Measurements from ENCODE around the gene NFAM1. TPM values are rescaled to one million over a fixed set of nuclear protein-coding genes. Genes with fewer than 3 reads are reported as not detected.

The NFAM1 gene
- total RNA-seq, 4 donors from 2014 or later = 0.26 to 1.1 (median 0.64) TPM; not detected in 1

DNA sequence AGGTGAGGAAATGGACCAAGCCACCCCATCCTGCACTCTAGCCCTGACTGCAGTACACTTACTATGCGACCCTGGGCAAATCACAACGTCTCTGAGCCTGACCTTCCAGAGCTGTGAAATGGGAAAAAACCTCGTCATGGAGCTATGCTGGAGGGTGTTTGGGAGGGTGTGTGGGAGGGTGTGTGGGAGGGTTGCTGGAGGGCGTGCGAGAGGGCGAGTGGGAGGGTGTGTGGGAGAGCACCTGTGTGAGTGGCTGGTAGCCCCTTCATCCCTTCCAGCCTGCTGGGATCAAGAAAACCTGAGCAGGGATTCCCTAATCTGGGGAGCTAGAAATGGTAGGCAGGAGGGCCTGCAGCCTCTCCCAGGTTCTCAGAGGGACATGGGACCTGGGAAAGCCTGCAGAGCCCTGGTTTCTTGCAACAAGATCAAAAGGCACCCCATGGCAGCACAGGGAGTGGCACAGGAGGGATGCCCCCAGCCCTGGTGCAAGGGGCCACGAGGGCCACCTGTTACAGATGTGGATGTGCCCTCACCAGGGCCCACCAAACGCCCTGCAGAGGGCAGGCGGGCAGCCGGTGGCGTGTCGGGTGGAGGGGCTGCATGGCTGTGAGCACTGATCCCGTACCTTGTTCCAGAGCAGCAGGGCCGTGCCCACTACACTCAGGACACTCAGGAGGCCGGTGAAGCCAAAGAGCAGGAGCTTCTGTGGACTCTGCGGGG is 23.2 kb downstream of the NFAM1 start:
- Histone ChIP-seq H3K4me1 (no peaks in the 10 kb centered on the region), H3K27me3 (no peaks in the 10 kb centered on the region), H3K4me3 (no peak overlapping the region), H3K36me3 (no peaks in the 10 kb centered on the region), H3K9me3 (no peaks in the 10 kb centered on the region), H3K27ac (no peak overlapping the region)
- no peak for TF ChIP-seq CTCF (IDR thresholded peaks at IDR 0.05)
- intact Hi-C loops (cut with DNase I; ENCODE audit: low total_unique reads) = no loop called here
- DNase-seq = no peak

- Histone ChIP-seq H3K4me3 (no peak overlapping the region), H3K4me1 (no peaks in the 10 kb centered on the region), H3K9me3 (no peaks in the 10 kb centered on the region), H3K36me3 (no peaks in the 10 kb centered on the region), H3K27ac (no peak overlapping the region), H3K27me3 (no peaks in the 10 kb centered on the region)
- no peak for DNase-seq
- TF ChIP-seq POLR2A (IDR thresholded peaks at IDR 0.05) (no peak), CTCF (IDR thresholded peaks at IDR 0.05) (no peak)
- intact Hi-C loops (cut with DNase I; ENCODE audit: low total_unique reads) = no loop called here
Measured at GRCh38 chr22:42408276-42408675, 23.9 kb downstream of the NFAM1 start.

DNA sequence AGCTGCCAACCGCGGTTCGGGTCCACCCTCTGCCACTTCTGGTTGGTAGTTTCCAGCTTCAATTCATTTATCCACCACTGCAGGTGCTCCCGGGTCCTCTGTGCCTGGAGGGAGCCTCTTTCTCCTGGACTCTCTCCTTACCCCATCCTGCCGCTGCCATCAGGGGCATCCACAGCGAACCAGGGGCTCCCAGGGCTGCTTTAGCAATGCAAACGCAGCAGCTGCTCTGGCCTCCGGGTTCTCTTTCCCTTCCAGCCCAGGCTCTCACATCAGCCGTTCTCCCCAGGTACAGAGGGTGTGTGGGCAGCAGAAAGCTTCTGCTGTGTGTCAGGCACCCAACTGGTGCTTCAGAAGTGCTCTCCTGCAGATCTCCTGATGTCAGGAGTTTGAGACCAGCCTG is 27.9 kb downstream of the NFAM1 start:
- Histone ChIP-seq H3K27me3 (no peaks in the 10 kb centered on the region), H3K4me3 (no peak overlapping the region), H3K4me1 (no peaks in the 10 kb centered on the region), H3K36me3 (no peaks in the 10 kb centered on the region), H3K27ac (no peak overlapping the region), H3K9me3 (no peaks in the 10 kb centered on the region)
- no peak for TF ChIP-seq CTCF (IDR thresholded peaks at IDR 0.05)
- no peak for TF ChIP-seq POLR2A (IDR thresholded peaks at IDR 0.05)
- no peak for DNase-seq
- intact Hi-C loops (cut with DNase I; ENCODE audit: low total_unique reads) = no loop called here

- no peaks in the 10 kb centered on the region for H3K27me3 ChIP-seq
- no peaks in the 10 kb centered on the region for H3K9me3 ChIP-seq
- H3K4me3 ChIP-seq = no peak overlapping the region
- TF ChIP-seq POLR2A (IDR thresholded peaks at IDR 0.05) (no peak), CTCF (IDR thresholded peaks at IDR 0.05) (no peak)
- no peaks in the 10 kb centered on the region for H3K36me3 ChIP-seq
- H3K27ac ChIP-seq = no peak overlapping the region
- no peak for DNase-seq
- intact Hi-C loops (cut with DNase I; ENCODE audit: low total_unique reads) = no loop called here
- no peaks in the 10 kb centered on the region for H3K4me1 ChIP-seq
Measured at GRCh38 chr22:42401535-42402334, 30.5 kb downstream of the NFAM1 start.

DNA sequence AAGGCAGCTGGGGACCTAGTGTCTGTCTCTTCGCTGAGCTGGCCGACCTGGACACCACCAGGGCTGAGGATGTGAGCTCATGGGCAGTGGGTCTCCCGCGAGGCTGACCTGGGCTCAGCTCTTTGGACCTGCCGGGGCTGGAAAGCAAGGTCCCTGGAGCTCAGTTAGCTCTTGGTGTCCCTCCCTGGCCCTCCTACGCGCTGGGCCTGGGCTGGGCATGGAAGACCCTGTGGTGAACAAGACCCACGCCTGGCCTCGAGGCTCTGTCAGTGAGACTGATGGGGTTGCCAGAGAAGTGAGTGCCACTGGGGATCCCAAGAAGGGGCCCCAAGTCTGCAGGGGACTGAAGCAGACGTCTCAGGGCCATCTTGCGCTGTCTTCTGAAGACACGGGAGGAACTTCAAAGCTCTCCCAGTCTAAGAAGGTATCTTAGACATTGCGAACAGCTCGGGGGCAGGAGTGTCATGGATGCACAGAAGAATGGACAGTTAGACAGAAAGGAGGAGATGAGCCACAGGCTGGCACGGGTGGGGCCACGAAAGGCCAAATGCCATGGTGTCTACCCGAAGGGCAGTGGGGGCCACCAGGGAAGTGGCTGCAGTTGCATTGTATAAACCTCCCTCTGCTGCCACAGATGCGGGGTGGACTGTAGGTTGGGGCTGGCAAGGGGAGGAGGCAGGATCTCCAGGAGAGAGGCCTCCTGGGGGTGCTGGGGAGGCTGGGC is 31.2 kb downstream of the NFAM1 start:
- Histone ChIP-seq H3K27me3 (no peaks in the 10 kb centered on the region), H3K27ac (no peak overlapping the region), H3K4me3 (no peak overlapping the region), H3K36me3 (no peaks in the 10 kb centered on the region), H3K9me3 (no peaks in the 10 kb centered on the region), H3K4me1 (no peaks in the 10 kb centered on the region)
- TF ChIP-seq POLR2A (IDR thresholded peaks at IDR 0.05) = no peak
- TF ChIP-seq CTCF (IDR thresholded peaks at IDR 0.05) = no peak
- intact Hi-C loops (cut with DNase I; ENCODE audit: low total_unique reads) = no loop called here
- no peak for DNase-seq

Data from uterus (tissue), 4 donors.